GOT3 (cell line): Measurements from ENCODE around the gene RPN2.

ENCODE experiments used
- DNase-seq: peaks from one replicate; lab custom pipeline; 2025; ENCODE audit warnings: mixed read lengths; lab: John Stamatoyannopoulos, UW

RPN2 gene

DNA sequence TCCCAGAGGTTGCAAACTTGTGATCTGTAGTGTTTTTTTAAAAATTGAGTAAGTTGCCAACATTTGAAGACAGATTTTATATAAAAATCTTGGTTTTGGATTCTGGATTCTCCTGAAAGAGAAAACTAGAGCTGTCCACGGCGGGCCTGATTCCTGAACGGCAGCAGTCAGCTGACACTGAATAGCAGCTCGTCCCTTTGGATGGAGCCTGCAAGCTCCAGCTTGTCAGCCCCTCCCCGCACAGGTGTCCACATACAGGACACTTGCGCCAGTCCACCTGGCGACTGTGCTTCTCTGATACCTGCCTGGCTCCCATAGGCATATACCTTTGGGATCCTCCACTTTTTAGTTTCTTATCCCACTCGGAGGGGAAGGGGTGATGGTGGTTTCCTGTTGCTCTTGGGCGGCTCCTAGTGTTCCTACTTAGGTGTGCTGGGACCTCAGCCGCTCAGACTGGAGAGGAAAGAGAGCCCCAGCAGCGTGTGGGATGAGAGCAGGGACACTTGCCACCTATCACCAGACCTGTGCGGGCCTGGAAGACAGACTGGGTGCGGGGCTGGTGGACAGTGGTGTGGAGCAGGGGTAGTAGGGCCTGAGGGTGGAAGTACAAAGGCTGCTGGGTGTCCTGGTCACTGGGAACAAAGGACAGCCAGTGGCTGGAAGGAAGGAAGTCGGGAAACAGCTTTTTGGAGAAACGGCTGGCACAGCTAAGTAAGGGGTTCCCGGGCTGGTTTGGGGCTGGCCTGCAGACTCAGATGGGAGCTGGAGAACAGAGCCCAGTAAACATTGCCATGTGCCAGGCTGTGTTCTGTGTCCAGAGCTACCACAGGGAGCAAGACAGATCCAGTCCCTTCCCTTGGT, 64.2 kb downstream of the RPN2 start:
- no peak for DNase-seq

- no peak for DNase-seq
Measured at GRCh38 chr20:37243937-37244571, 64.9 kb downstream of the RPN2 start.

- DNase-seq: no peak
Measured at GRCh38 chr20:37244572-37244957, 65.4 kb downstream of the RPN2 start.

DNA sequence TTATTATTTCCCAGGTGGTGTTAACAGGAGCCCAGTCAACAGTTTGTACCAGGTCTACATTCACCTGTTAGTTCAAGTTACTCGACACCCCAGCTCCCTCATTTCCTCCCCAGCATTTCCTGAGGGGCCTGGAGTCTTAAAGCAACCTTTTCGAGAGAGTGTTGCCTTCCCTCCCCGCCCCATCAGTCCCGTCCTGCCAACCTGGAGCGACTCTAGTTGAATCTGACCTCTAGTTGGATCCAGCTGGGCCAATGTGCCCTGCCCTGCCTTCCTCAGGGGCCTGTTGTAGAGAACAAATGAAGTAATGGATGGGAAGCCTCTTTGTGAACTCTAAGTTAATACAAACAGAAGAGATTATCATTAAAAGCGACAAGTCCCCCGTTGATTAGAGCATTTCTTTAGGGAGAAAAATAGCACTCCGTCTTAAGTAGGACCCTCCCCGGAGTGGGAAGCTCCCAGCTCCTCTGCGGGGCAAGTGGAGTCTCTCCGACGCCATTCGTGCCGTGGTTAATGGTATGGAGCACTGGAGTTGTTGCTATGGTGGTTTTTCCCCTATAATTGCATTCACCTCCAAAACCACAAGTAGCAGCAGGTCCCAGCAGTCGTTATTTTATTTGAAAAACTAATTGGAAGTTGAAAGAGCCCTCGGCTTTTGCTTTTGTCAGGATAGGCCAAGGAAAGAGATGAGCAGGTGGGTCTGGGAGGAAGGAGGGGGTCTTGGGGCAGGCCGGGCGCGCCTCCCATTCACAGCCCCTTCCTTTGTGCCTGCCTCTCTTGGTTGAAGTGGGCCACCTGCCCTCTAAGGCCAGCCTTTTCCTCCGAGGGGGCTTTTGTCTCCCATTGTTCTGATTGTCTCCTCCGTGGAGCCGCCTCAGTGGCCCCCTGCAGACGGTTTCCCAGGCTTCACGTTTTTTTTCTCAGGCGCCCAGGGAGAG, 66.4 kb downstream of the RPN2 start:
- DNase-seq: no peak

DNA sequence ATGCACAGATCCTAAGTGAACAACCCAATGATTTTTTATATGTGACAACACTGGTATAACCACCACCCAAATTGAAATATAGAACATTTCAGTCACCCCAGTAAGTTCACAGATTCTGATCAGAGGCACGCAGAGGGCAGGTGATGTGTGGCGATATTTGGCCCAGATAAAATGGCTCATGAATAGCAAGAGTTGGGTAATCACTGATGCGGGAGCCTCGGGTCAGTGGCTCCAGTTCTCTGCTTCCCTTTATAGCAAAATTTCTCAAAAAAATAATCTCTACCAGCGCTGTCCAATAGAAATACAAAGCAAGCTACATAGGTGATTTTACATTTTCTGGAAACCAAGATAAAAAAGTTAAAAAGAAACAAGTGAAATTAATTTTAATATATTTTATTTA, 67.6 kb downstream of the RPN2 start:
- DNase-seq: no peak

DNA sequence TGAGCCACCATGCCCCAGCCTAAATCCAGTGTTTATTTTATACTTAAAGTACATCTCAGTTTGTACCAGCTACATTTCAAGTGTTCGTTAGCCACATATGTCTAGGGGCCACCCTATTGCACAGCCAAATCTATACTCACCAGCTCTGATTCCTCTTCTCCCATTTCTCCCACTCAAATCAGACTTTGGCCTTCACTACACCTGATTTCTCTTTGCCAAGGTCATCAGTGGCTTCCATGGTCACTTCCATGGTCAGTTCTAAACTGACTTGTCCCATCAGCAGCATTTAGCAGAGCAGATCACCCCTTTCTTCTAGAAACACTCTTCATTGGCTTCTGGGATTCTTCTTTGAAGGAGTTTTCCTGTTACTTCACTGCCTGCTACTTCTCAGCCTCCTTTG, 68.4 kb downstream of the RPN2 start:
- DNase-seq: no peak

DNA sequence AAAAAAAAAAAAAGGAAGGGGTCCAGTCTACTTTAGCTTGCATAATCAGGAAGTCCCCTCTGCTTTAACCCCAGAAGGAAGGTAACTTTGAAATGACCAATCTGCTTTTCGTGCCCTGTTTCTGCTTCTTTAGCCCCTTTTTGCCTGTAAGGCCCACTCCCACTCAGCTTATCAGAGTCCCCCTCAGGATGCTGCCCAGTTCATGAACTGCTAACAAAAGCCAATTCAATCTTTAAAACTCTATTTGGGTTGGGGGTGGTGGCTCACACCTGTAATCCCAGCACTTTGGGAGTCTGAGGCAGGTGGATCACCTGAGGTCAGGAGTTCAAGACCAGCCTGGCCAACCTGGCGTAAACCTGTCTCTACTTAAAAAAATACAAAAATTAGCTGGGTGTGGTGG, 70.2 kb downstream of the RPN2 start:
- DNase-seq: no peak

DNA sequence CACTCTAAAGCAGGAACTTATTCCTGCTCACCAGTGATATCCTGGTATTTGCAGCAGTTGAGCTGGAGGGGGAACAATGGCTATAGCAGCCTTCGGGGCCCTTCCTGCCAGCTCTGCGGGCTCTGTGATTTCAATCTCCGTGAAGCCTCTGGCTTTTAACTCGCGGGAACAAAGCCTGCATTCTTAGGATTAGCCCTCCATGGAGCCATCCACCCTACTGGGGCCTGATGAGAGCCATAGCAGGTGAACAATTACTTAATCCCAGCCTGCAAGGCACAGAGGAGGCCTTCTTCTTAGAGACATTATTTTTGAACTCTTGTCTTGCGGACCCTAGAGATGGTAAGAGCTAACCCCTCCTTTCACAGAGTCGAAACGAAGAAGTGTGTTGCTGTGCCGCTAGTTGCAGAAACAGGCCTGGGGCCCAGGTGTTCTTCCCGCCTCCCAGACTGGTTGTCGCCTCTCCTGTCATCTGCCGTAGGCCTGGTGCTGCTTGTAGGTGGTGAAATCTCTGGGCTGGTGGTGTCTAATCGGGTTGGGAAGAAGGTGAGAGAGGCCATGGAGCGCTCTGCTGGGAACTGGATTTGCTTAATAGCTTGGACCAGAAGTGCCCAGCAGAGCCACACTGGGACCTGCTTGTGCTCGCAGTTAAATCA, 72.8 kb downstream of the RPN2 start:
- DNase-seq: no peak

GRCh38 chr20:37253087-37253486, 74.0 kb downstream of the RPN2 start:
- DNase-seq: no peak

DNA sequence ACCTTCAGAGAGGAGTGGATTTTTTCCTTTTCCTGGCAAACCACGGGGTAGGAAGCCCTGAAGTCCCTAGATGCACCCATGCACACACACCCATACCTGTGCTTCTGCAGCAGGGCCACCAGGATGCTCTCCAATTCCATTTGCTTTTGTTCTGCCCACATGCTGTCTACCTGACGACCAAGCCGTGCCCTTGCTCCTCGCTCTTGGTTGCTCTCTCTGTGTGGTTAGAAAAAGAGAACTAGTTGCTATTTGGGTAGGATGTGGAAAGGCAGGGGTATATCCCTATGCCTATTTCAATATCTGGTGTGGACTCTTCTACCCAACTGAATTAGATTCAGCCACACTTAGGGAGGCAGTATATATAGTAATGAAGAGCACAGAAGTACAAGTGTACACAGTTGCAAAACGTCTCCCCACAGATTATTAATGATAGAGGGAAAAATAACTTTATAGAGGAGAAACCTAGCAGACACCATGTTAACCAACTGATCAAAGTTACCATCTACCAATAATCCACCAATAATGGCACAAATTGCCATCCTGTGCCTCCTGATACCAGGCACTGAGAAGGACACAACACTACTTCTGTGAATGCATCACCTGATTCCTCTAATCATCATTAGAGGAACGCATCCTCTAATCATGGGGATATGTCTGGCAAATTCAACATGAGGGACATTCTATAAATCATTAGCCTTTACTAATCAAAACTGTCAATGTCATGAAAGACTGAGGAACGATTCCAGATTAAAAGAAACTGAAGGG, 75.2 kb downstream of the RPN2 start:
- no peak for DNase-seq

DNA sequence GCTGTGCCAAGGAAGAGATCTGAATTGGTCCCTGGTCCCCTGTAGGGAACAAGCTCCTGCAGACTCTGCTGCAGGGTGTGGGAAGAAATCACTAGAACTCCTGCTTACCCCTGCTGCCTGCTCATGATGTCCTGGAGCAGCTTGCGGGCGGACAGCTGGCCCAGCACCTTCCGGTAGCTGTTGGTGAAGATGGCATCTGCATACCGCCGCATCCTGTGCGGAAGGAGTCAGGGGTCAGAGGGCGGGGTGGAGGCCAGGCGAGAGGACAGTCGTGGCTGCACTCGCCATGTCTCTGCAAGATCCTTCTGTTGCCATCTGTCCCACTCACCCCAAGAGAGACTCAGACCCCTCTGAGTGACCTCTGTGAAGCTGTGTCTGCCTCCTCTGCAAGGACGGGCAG, 77.2 kb downstream of the RPN2 start:
- DNase-seq: no peak

DNA sequence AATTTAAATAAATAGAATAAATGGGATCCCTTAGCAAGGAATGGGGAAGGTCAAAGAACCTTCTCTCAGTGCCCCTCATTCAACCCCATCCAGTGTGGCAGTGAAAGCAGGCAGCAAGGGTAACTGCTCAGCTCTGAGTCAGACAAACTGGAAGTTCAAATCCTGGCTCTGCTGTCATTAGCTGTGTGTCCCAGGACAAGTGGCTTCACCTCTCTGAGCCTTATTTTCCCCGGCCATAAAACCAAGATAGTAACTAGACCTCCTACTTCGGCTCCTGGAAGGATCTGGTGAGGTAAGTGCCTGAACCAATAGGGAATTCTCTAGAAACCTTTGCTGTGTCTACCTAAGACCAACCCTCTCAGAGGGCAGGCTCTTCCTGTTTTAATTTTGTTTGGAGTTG, 78.4 kb downstream of the RPN2 start:
- no peak for DNase-seq

GRCh38 chr20:37257988-37258387, 78.9 kb downstream of the RPN2 start:
- DNase-seq: no peak

DNA sequence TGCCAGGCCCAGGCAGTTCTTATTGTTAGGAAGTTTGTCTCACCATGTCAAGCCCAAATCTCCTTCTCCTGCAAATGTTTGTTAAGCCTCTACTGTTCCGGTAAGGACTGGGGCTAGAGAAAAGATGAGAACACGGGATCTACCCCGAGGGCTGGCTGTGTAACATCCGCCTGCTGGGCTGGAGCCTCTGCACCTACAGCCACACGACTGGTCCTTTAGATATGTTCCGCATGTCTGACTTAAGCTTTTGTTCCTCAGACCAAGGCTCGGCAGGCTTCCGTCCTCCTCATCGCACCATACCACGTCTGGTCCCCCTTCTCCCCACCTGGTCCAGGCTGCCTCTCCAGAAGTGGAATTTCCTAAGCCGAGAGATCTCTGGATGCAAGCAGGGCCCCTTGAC, 79.9 kb downstream of the RPN2 start:
- no peak for DNase-seq

DNA sequence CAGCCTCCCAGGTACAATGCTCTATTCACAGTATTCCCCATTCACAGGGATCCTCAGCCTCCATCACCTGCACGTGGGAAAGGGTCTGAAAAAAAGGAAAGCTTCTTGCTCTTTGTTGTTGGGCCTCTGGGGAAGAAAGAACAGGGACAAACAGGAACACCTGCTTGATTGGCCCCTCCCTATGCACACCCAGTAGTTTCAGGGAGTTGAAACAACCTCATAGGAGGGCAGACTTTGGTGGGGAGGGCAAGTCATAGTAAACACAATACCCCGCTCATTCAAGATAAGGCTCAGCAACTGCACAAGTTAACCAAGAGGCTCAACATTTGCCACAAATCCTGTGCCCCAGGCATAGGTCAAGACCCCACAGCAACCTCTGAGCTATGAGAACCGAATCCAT, 80.7 kb downstream of the RPN2 start:
- DNase-seq: no peak

- no peak for DNase-seq
Measured at GRCh38 chr20:37260923-37261322, 81.8 kb downstream of the RPN2 start.

GRCh38 chr20:37261714-37262113, 82.6 kb downstream of the RPN2 start, which contains the start of gene GHRH:
Gene GHRH, minus strand, starts transcription at chr20:37261814. Its CDS starts 4,925 bp downstream, at chr20:37256889.
- no peak for DNase-seq

DNA sequence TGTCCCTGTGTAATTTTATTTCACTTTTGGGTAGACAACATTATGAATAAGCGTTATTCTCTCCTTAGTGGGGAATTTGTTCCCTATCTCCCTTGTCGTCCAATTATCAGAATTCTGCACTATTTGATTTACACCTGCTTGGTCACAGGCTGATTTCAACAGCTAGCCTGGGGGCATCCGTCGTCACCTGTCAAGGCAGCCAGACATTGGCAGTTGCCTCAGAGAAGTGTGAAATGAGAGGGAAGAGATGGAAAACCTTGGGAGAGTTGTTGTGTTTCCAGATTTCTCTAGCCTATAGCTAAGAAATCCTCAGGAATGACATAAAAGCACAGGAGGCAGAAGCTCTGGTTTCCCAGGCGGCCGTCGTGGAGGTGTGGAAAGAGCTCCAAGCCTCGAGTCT, 83.4 kb downstream of the RPN2 start:
- no peak for DNase-seq

DNA sequence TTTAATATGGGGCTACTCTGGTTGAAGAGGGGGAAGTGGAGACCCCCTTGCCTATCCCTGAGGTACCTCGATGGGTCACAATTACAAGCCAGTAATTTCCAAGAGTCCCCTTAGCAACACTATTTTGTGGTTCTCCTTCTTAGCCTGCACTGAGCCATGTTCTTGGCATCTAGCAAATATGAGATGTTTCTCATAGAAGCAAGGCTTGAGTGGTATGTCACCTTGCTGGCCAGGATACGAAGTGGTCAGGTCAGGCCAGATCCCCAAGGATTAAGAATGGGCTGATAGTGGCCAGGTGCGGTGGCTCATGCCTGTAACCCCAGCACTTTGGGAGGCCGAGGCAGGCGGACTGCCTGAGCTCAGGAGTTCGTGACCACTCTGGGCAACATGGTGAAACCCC, 84.6 kb downstream of the RPN2 start:
- no peak for DNase-seq

DNA sequence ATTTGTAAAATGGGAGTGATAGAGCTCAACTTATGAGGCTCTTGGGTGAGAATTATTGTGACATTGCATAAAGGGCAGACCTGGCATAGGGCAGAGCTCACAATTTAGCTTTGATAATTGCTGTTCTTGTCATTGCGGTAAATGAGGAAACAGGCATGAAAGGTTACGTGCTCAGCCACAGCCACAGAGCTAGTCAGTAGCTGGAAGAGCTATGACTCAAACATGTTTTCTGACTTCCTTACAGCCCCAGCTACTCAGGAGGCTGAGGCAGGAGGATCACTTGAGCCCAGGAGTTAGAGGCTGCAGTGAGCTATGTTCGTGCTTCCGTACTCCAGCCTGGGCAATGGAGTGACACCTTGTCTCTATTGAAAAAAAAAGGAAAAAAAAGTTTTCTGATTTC, 86.0 kb downstream of the RPN2 start:
- no peak for DNase-seq
